GM12872 (cell line): ENCODE results near the gene ZNF407.

Experiments used
- TF ChIP-seq, protein P1 (sequence below): IDR thresholded peaks from 3 replicates; pipeline ENCODE4 v1.5.1; 2011; ENCODE audit warnings: low read depth, mild to moderate bottlenecking, low read length, moderate library complexity; ENCODE audit not compliant: insufficient read depth

ZNF407 gene

DNA sequence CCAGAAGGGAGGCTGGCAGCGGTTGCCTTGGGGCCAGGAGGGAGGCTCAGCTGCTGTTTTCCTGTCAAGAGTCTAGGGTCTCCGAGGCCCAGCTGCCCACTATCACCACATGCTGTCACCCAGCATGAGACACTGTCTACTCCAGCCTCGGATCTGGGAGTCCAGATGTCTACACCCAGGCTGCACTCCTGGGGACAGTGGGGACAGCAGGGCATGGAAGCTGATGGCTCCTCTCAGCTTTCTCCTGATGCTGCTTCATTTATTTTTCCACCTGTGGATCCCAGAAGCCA lies 477.3 kb downstream of the ZNF407 start:
- TF ChIP-seq, protein P1, sequence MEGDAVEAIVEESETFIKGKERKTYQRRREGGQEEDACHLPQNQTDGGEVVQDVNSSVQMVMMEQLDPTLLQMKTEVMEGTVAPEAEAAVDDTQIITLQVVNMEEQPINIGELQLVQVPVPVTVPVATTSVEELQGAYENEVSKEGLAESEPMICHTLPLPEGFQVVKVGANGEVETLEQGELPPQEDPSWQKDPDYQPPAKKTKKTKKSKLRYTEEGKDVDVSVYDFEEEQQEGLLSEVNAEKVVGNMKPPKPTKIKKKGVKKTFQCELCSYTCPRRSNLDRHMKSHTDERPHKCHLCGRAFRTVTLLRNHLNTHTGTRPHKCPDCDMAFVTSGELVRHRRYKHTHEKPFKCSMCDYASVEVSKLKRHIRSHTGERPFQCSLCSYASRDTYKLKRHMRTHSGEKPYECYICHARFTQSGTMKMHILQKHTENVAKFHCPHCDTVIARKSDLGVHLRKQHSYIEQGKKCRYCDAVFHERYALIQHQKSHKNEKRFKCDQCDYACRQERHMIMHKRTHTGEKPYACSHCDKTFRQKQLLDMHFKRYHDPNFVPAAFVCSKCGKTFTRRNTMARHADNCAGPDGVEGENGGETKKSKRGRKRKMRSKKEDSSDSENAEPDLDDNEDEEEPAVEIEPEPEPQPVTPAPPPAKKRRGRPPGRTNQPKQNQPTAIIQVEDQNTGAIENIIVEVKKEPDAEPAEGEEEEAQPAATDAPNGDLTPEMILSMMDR: no peak

DNA sequence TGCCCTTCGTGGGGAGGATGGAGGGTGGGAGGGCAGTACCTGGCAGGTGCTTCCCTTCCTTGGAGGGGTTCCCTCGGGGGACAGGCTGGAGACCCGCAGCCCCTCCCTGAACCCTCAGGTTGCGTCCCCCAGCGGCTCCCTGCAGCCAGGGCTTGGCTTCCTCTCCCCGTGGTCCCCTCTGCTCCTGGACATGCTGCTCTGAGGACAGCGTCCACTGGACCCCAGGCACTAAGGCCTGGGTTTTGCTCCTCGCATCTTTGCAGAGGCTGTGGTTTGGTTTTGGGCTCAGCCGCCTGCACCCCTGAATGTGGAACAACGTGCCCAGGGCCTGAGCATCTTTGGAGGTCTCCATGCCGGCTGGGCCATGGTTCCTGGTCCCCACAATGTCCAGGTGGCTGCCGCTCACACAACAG lies 477.8 kb downstream of the ZNF407 start:
- TF ChIP-seq, protein P1: no peak

DNA sequence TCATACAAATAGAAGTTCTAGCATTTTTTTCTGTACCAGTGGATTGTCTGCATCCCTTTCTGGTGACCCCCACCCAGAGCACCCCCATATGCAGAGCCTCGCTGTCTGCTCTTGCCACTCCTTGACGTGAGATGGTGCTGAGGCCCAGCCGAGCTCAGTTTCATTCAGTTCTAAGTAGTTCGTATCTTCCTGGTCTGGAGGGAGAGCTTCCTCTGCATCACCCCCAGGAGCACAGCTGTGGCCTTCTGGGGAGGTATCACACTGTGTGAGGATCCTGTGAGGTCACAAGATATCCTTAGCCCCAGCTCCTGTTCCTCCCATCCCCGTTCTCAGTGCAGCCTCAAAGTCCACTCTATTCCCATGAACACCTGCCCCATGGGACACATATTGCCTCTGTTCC lies 478.6 kb downstream of the ZNF407 start:
- TF ChIP-seq, protein P1: no peak

DNA sequence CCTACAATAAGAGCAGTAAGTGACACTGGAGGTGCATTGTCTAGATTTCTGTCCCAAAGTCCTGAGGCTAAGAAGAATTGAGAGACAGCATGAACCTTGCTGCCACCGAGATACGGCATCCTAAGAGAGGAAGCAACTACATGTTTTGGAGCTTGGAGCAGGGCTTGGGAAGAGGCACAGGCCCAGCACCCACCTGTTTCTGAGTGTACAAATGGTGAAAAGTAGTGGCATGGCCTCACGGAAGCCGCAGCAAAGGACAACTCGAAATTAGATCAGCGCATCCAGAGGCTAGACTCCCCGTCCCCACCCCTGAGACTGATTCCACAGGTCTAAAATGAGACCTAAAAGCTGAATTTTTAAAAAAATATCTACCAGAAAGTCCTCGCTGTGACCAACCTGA lies 483.8 kb downstream of the ZNF407 start:
- TF ChIP-seq, protein P1: no peak

DNA sequence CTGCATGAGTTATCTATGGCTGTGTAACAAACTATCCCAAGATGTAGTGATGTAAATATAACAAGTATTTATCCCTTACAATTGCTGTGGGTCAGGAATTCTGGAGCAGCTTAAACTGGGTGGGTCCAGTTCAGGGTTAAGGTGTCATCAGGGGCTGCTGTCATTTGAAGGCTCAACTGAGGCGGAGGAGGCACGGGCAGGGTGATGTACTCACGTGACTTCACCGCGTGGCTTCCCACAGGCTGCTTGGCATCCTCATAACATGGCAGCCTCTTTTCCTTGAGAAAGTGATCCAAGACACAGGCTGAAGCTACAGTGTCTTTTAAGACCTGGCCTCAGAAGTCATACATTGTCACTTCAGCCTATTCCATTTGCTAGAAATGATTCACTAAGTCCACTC lies 485.5 kb downstream of the ZNF407 start:
- TF ChIP-seq, protein P1: no peak

DNA sequence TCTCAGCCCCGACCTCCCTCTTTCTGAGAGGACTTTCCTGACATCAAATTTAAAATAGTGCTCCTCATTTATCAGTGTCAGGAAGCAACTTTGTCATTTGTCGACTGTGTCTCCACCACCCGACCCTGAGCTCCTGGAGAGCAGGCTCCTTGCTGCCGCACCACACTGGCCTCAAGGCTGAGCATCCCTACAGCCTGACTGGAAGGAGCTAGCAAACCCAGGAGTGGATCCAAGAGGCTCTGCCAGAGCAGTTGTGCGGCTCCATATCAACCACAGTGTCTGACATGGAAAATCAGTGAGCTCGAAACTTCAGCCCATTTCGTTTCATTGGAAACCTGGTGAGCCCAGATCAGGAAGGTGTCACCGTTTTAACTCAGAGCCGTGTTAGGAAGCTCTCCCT lies 486.1 kb downstream of the ZNF407 start:
- TF ChIP-seq, protein P1: no peak

DNA sequence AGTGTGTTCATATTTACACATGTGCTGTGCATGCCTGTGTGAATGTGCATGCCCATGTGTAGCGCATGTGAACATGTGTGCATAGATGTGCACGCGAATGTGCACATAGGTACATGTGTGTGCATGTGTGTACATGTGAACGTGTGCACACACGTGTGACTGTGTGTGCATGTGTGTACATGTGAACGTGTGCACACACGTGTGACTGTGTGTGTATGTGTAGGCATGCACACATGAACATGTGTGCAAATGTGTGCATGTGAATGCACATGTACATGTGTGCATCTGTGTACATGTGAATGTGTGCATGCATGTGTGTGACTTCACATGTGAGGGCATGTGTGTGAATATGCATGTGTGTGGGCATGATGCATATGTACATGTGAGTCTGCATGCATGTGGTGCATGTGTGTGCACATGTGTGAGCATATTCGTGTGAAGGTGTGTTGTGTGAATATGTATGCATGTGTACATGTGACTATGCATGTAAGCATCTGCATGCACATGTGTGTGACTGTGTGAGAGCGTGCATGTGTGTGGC lies 488.9 kb downstream of the ZNF407 start:
- TF ChIP-seq, protein P1: no peak
